GM18873 (cell line): ENCODE measurements around the gene TUBGCP3.

Experiments
- ATAC-seq: cut with Tn5 transposase; IDR thresholded peaks from one replicate; pipeline ENCODE4 v1.9.1; 2021; ENCODE audit warnings: mild to moderate bottlenecking, moderate library complexity, moderate number of reproducible peaks; ENCODE audit not compliant: unreplicated experiment, low FRiP score

Gene TUBGCP3

DNA sequence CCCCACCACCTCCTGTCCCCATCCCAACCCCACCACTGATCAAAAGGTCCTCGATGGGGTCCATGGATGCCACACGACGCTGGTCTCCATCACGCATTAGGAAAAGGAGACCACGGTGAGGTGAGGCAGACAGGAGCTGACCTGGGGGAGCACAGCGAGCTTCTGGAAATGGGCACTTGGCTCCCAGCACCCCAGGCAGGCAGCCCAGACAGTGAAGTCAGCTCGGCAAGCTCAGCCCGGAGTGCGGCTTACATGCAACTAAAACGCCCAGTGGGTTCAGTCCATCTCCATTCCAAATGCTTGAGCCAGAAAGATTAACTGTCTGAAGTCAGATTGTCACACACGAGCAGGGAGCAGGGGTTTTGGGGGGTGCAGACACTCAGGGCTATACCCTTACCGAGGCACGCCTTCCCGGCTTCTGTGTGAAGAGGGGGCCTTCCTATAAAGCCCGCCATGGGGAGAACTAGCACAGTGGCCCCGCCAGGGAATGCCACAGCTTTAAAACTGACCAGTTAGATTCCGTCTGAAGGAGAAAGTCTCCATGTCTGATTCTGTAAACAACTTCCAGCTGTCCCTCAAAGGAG lies 132.4 kb downstream of the TUBGCP3 start:
- ATAC-seq: no peak

DNA sequence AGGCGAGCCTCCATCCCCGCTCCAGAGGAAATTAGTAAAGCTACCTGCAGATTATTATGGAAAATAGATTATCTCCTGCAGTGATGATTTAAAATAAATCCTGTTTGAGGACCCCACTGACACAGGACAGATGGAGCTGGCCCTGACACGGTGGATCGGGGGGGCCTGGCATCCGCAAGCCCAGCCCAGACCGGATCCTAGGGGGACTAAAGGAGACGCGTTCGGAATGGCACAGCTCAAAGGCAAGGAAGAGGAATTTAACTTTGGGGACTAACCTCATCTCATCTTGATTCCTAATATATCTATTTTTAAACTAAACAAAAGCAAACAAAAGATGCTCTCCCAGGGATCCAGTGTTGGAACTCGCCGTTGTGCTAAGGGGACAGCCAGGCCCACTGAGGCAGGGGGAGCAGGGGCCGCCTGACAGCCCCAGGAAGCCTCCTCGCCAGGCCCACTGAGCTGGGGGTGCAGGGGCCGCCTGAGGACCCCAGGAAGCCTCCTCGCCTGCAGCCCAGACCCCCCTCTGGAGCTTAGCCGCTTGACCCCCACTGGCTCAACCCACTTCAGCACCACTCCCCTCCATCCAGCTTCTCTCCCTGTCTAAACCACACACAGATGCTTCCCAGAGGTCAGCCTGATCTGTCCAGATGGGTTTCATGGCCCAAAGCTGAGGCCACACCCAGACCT lies 133.2 kb downstream of the TUBGCP3 start:
- ATAC-seq: no peak

DNA sequence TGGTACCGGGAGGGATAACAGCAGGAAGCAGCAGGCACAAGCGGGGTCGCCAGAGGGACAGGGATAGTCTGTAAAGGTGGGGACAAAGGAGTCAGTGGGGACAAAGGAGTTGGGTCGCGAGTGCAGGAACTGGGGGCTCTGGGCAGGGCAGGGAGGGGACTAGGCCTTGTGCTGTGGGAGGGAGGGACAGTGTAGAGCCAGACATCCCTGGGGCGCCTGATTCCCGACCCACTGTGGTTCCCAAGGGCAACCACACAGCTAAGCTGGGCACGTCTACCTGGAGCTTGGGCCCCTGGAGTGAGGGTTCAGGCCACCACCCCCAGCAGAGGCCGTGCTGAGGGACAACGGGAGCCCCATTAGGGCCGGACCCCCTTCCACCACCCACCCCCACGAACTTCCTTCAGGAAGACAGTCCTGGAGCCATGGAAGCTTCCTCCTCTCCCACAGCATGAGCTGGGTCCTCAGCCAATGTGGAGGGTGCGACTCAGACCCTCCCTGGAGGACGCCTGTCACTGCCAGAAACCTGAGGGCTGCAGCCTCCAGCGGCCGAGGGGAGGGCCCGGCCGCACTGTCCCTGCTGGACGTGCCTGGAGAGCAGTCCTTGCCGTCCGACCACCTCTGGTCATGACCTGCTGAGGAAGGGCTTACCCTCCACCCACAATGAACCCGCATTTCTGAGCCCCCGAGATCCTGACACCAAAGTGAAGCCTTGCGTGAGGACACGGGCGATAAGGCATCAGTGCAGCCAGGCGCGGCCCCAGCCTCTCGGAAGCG lies 133.9 kb downstream of the TUBGCP3 start:
- no peak for ATAC-seq

DNA sequence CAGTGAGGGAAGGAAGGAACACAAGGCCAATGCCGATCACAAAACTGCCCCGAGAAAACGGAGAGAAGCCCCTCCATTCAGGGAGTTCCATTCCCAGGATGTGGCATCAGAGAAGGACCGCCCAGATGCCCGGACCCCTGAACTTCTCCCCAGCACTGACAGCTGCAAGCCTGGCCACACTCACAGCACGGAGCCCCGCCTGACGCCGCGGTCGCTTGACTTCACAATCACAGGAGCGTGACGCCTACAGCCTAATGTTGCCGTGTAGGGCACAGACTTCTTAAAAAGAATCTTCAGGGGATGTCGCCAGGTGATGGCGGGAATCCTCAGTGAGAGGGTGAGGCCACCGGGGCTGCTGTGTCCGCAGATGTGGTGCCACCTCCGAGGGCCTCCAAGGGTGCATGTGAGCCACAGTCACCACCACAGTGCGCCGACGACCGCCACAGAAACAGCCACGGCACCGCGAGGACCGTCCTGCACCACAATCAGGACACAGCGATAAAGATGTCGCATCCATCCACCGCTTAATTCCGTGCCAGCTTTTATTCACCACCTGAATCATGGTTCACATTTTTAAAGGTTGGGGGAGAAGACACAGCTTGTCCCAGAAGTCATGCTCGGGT lies 134.6 kb downstream of the TUBGCP3 start:
- ATAC-seq: no peak

DNA sequence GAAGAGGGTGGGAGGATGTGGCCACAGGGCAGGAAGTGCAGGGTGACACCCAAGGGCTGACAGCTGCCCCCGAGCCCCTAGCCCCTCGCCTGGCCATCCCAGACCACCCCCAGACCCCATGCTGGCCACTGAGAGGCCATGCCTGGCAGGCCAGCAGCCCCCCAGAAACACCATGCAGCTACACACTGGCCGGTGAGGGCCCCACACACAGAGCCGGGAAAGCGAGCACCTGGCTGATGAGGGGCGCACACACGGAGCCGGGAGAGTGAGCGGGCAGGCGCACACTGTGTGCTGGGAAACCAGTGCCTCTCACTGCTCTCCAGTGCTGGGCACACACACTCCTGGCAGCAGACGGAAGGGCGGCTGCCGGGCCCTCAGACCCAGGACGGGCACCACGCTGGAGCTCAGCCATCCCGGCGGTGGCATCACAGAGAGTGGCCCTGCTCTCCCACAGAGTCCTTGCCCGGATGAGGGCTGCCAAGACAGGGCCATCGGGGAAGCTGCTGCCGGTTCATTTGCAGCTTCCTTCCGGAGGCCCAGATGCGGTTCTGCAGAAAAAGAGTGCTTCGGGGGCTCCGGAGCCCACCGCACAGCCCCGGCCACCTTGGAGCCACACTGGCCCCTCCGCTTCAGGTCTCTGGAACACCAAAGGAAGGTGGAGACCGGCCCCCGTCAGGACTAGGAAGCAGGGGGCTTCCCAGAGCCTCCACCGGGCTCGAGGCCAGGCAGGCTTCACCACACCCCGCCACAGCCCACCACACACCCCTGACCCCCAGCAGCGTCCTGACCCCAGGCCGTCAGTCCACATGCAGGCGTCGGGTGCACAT lies 135.4 kb downstream of the TUBGCP3 start:
- ATAC-seq: no peak

DNA sequence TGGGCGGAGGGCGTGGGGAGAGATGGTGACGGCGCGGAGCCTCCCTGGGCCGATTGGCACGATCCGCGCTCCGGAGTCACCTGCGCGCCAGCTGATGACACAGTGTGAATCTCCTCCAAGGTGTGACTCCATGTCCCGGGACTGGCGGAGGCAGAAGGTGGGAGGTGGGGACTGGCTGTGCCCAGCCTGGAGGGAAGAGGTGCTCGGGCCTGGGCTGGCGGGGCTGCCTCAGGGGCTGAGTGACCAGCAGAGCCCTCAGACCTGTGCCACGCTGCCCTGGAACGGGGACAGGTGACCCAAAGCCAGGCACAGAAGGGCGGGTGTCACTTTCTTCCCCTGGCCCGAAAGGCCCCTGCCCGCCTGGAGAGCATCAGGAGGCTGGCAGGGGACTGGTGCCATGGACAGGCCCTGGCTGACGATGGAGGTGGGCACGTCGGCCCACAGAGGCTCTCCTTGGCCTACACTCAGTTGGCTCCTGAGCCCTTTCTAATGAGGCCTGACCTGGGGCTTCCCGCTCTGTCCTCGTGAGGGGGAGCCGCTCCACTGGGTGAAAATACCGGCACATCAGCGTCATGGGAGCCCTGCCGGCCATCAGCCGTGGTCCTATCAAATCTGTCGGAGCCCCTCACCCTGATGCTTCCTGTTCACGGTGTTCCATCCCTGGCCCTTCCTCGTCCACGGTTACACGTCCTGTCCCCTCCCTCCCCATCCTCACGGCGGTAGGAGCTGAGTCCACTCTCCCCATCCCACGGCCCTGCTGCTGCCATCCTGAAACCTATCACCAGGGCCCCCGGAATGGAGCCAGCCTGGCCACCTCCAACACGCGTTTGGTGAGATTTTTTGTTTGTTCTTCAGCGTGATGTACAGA lies 136.2 kb downstream of the TUBGCP3 start:
- ATAC-seq: no peak

DNA sequence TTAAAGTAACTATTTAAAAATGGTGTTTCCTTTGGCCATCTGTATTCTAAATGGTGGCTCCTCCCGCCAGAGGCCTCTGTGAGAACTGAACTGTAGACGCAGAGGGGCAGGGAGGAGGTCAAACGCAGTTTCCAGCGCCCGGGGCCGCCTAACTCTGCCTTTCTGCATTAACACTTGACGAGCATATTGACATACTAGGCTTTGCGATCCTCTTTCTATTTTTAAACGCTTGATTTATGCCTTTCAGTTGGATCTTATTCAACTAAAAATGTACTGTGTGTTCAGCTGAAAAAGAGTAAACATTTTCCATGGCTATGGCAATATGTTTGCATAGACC lies 137.1 kb downstream of the TUBGCP3 start:
- no peak for ATAC-seq

DNA sequence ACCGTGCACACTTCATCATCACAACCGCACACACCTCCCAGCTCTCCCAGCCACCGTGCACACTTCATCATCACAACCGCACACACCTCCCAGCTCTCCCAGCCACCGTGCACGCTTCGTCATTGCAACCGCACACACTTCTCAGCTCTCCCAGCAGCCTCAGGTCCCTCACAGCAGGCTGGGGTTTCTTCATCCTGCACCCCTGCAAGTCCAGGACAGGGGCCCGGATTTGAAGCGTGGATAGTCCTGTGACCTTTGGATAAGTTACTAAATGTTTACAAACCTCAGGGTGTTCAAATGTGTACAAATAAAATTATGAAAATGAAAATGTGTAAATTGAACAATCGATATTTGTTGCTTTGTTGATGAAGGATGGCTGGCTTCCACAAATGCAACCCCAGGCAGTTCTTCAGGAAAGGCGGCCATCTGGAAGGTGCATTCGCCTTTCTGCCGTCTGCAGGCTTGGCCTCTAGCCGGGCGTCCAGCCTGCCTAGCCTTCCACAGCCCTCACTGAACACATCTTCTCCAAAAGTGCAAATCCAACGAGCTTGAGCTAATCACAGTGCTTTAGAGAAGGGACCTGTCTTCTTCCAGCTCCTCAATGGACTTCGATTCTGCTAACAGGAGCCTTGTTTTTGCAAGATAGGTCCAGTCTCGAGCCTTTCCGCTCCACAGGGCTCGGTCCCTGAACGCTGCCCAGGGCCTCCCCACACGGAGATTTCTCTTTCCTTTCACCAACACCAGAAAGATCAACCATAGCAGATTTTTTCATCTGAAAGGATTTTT lies 137.6 kb downstream of the TUBGCP3 start:
- ATAC-seq: no peak

DNA sequence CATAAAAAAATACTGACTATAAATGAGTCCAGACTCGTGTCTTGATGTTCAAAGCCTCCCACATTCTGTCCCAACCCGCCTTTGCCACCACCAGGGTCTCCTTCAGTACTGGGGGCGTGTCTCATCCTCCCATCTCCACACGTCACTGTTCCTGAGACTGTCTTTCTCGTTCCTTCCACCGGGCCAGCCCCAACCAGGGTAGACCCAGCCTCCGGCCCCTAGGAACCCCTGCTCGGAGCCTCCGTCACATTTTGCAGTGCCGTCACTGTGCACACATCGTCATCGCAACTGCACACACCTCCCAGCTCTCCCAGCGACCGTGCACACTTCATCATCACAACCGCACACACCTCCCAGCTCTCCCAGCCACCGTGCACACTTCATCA lies 138.4 kb downstream of the TUBGCP3 start:
- ATAC-seq: no peak

DNA sequence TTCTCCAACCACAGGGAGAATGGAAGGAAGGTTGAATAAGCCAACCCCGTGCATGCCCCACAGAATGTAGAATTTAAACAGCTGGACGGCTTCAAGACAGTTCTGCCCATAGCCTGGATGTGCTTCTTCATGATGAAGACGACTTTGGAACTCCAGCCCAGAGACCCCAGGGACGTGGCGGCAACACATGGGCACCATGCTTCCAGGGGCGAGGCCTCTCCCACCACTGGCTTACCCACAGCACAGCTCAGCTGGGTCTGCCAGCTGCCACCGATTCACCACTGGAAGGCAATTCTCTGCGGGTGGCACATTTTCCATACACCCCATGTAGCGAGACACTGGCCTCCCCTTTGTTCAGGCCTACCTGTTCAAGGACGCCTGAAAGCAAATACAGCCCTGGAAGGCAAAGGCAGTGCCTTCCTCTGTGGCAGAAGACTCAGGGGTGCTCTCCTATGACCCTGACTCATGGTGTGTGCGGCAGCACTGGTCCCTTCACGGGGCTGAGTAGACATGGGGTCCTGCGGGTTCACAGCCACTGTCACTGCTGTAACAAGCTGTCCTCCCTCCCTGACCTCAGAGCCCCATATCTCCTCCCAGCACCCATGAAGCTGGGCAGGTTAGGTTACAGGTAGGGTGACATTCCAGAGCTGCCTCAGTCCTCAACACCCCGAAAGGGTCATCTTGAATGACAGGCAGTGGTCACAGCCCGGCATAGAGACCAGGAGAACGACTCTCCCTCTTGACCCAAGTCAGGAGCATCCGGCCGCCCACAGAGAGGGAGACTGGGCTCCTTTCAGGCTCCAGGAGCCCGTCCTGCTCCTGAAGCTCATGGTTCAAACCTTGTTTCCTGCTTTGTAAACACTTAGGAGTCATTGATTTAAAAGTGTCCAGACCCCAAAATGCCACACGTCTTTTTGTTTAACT lies 139.1 kb downstream of the TUBGCP3 start:
- no peak for ATAC-seq

DNA sequence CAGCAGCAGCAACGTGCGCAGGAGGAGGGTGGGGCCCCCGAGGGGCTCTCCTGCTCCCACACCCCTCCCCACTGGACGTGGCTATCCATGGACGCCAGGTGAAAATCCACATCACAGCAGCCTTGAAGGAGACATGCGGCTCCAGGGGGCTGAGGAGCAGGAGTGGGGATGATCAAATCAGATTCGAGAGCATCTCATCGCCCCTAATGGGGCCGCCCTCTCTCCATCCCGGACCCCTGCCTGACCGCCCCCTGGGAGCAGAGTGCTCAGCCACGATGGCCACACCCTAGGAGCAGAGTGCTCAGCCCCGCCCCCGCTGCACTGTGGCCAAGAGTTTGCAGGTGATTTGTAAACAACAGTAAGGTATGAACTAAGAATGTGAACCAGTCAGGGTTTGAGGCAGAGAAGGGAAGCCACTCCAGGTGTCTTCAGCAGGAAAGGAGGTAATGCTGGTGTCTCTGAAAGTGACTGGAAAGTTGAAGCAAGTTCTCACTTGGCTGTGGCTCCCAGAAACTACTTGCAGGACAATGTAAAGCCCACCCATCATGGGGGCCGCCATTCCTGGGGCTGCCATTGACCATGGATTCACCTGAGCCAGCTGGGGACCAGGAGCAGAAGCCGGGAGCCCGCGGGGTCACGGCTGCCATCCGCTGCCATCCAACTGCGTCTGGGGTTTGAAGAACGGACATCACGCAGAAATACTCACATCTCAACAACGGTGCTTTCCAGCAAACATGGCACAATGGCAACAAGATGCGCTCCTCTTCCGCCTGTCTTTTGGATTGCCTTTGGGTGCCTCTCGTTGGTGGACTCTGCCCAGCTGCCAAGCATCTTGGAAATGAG lies 140.0 kb downstream of the TUBGCP3 start:
- no peak for ATAC-seq

DNA sequence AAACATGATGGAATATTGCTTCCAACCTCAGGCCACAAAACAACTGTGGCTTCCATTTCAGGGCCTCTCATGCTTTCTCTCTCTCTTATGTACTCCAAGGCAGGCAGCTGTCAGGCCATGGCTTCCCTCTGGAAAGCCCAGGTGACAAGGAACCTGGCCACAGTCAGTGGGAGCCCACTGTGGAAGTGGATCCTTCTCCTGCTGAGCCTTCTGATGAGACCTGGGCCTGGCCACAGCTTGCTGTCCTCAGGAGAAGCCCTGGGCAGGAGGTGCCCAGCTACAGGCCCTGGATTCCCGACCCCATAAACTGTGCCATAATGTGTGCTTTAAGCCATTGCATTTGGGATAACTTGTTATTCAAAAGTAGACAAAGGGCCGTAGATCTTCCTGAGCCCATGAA lies 140.6 kb downstream of the TUBGCP3 start:
- ATAC-seq: no peak

DNA sequence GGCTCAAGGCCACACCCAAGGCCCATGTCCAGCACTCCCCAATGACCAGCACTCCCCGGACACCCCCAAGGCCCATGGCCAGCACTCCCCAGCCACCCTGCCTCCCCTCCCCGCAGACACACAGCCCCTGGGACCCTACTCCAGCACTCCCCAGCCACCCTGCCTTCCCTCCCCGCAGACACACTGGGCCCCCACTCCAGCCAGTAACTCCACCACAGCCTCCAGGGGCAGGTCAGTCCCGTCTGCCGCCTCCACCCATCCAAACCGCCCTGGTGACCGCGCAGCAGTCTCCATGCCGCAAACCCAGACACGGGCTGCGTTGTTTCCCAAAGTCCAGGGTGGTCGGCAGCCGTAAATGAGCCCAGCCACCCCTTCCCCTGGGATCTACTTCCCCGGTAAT lies 141.1 kb downstream of the TUBGCP3 start:
- ATAC-seq: no peak

DNA sequence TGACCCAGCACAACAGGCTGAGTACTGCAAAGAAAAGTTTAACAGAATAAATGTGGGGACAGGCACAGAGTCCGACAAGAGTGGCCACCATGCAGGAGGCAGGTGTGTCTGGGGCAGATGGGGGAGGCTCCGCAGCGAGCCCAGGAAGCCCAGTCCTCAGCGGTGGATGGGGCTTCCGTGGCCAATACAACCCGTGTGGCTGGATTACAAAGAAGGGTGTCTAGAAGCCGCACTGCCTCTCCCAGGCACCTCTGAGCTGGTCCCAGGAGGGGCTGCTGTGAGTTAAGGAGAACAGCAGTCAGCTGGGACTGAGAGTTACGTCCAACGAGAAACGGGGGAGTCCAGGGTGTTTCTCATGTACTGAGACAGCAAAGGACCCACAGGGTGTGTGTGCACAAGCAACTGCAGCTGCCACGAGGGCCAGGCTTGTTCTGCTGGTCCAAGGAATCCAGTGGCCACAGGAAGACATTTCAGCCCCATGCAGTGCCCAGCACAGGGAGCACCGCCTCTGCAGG lies 141.5 kb downstream of the TUBGCP3 start:
- no peak for ATAC-seq

DNA sequence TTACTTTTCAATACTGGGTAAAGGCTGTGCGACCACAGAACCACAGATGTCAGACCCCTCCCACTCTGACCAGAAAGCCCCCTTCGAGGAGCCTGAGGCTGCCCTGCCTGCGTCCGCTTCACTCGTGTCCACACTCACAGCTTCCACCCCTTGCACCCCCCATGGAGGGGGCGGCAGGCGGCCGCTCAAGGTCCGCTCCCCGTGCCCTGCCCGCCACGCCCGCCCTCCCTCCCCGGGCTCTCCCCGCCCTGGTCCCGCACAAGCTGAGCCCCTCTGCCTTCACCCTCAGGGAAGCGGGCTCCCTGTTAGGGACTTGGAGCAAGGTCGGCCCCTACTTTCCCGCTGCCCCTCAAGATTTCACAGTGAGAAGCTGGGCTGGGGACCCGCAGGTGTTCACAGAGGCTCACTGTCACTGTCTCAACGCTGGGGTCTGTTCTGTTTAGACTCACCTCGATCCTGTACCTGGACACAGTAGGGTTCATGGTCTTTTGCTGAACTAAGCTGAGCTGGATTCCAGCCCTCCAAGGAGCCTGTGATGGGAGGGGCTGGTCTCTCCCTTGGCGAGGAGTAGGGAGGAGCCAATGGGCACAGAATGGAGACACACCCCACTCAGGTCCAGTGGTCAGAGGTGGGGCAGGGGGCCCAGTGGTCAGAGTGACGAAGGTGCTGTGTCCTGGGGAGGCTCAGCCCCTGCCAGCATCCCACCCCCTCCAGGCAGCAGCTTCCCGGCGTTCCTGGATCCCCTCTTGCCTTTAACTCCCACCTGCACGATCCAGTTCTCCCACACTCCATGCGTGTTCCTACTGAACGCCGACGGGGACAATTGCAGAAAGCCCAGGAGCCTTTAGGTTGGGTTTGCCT lies 142.3 kb downstream of the TUBGCP3 start:
- ATAC-seq: no peak
